K562 (cell line): ENCODE measurements around the gene ASB15. TPM values are rescaled to one million over a fixed set of nuclear protein-coding genes. Genes with fewer than 3 reads are reported as not detected.

ENCODE experiments used
- ATAC-seq: fragments of 200-7000 bp; cut with Tn5 transposase; 3 replicates; pipeline ENCODE4 v1.9.1; 2020; ENCODE audit warnings: moderate library complexity
- BruUV-seq: library from RNA; stranded (reverse); fragments of 400-500 nt; replicated peaks from 2 replicates; lab custom pipeline; 2021; lab: Mats Ljungman, UMichigan
- CTCF ChIA-PET: fragments of 300-600 bp; formaldehyde crosslinking; extraction: SDS; loops from one replicate; lab custom pipeline; 2021; ENCODE audit warnings: low intra/inter-chr PET ratio; lab: Yijun Ruan, JAX
- POLR2A ChIA-PET: fragments of 300-600, 350-650 bp; sonication (Branson Sonifier 250); formaldehyde crosslinking; extraction: SDS; loops from one replicate; lab custom pipeline; 2021; ENCODE audit warnings: antibody characterized with exemption, inconsistent platforms; lab: Yijun Ruan, JAX
- DNase-seq, 4 experiments: peaks; one replicate each; pipeline versions ENCODE4 v3.0.0 to v3.0.0-alpha.2; 2011 to 2018; ENCODE audit warnings: low spot score in 3 of 4, mixed read lengths in 3 of 4; ENCODE audit errors: extremely low read depth in 1 of 4
- FAIRE-seq: peaks from 2 replicates; lab custom pipeline; 2011; peaks lifted over from hg19 to GRCh38; lab: Jason Lieb, UNC
- H2AFZ ChIP-seq: 2 replicates; pipeline ENCODE4 v1.6.0; 2011; ENCODE audit warnings: low read depth, low read length, control low read depth, inconsistent platforms
- H3K27ac ChIP-seq: fragments of 200-600 bp; 3 replicates; pipeline ENCODE4 v1.8.0; 2011; ENCODE audit warnings: low read depth, mild to moderate bottlenecking, control low read depth, inconsistent platforms, low read length, moderate library complexity, mixed read lengths; ENCODE audit errors: extremely low read depth
- H3K27me3 ChIP-seq, 2 experiments: fragments of 300-600 bp in 1 of 2; 2 replicates in 1 of 2; 3 replicates in 1 of 2; pipeline versions ENCODE4 v1.6.0 to v1.8.0; 2011; ENCODE audit warnings: inconsistent platforms in 2 of 2, low read length in 2 of 2, mild to moderate bottlenecking in 1 of 2, mixed read lengths in 1 of 2, moderate library complexity in 1 of 2; ENCODE audit not compliant: control insufficient read depth in 2 of 2, insufficient read depth in 2 of 2
- H3K36me3 ChIP-seq: fragments of 300-600 bp; 3 replicates; pipeline ENCODE4 v1.8.0; 2011; ENCODE audit warnings: mild to moderate bottlenecking, low read length, inconsistent platforms; ENCODE audit not compliant: control insufficient read depth, insufficient read depth
- H3K4me1 ChIP-seq, 2 experiments: fragments of 200-600 bp in 1 of 2; replicated peaks in 1 of 2; 2 replicates in 1 of 2; 3 replicates in 1 of 2; pipeline versions ENCODE4 v1.5.1 to v1.8.0; 2011; ENCODE audit warnings: inconsistent platforms in 2 of 2, low read length in 2 of 2, mild to moderate bottlenecking in 1 of 2, mixed read lengths in 1 of 2, moderate library complexity in 1 of 2; ENCODE audit not compliant: control insufficient read depth in 2 of 2, insufficient read depth in 2 of 2
- H3K4me2 ChIP-seq: 2 replicates; pipeline ENCODE4 v1.6.1; 2011; ENCODE audit warnings: low read length, control low read depth, inconsistent platforms, mixed read lengths; ENCODE audit not compliant: insufficient read depth
- H3K4me3 ChIP-seq: fragments of 200-600 bp; sonication (generic), shearing (Covaris generic); 2 replicates; pipeline ENCODE4 v1.5.1; 2016; ENCODE audit warnings: control low read depth, inconsistent platforms
- H3K79me2 ChIP-seq: fragments of 200-600 bp; 3 replicates; pipeline ENCODE4 v1.8.0; 2011; ENCODE audit warnings: low read length, inconsistent platforms; ENCODE audit not compliant: control insufficient read depth, insufficient read depth
- H3K9ac ChIP-seq, 2 experiments: 2 replicates each; pipeline versions ENCODE4 v1.6.0 to v1.6.1; 2011; ENCODE audit warnings: low read depth in 2 of 2, low read length in 2 of 2, control low read depth in 1 of 2, inconsistent platforms in 1 of 2, mild to moderate bottlenecking in 1 of 2, mixed read lengths in 1 of 2; ENCODE audit not compliant: insufficient read depth in 1 of 2
- H3K9me1 ChIP-seq: one replicate; pipeline ENCODE4 v1.6.0; 2011; ENCODE audit warnings: inconsistent platforms, mild to moderate bottlenecking, low read length, moderate library complexity; ENCODE audit not compliant: control insufficient read depth, insufficient read depth
- H3K9me3 ChIP-seq: replicated peaks from 2 replicates; pipeline ENCODE4 v1.5.1; 2011; ENCODE audit warnings: low read depth, low read length, inconsistent platforms; ENCODE audit not compliant: control insufficient read depth, insufficient read depth
- H4K20me1 ChIP-seq: replicated peaks from 2 replicates; pipeline ENCODE4 v1.6.1; 2011; ENCODE audit warnings: low read length, inconsistent platforms, mixed read lengths; ENCODE audit not compliant: control insufficient read depth, insufficient read depth
- C11orf30 ChIP-seq: fragments of 450-650 bp; IDR thresholded peaks from 2 replicates; pipeline ENCODE4 v1.6.1; 2016; ENCODE audit warnings: low read depth, mild to moderate bottlenecking
- CREB1 ChIP-seq, 2 experiments: sonication (generic) in 1 of 2; formaldehyde crosslinking in 1 of 2; IDR thresholded peaks; 2 replicates each; pipeline versions ENCODE4 v1.6.1 to v1.8.0; 2012 to 2022; ENCODE audit warnings: inconsistent platforms in 1 of 2, mild to moderate bottlenecking in 1 of 2, missing genetic modification reagents in 1 of 2, moderate library complexity in 1 of 2
- MTA3 ChIP-seq: fragments of 450-650 bp; formaldehyde crosslinking; IDR thresholded peaks from 2 replicates; pipeline ENCODE4 v1.6.1; 2017; ENCODE audit warnings: mild to moderate bottlenecking, borderline replicate concordance
- NFIX ChIP-seq: fragments of 250-450 bp; sonication (Bioruptor Pico); IDR thresholded peaks from 2 replicates; pipeline ENCODE4 v1.4.0; 2020; ENCODE audit warnings: low read depth, mild to moderate bottlenecking, moderate library complexity
- PHTF2 ChIP-seq: fragments of 250-450 bp; sonication (Bioruptor Pico); IDR thresholded peaks from 2 replicates; pipeline ENCODE4 v1.5.0; 2021; ENCODE audit warnings: mild to moderate bottlenecking
- PTTG1 ChIP-seq: fragments of 450-650 bp; IDR thresholded peaks from 2 replicates; pipeline ENCODE4 v1.6.1; 2016; ENCODE audit warnings: low read depth, mild to moderate bottlenecking, missing genetic modification characterization, missing compliant biosample characterization
- SAP30 ChIP-seq: fragments of 200-600 bp; sonication (generic); IDR thresholded peaks from 2 replicates; pipeline ENCODE4 v1.6.1; 2012; ENCODE audit warnings: borderline replicate concordance, low read depth, mild to moderate bottlenecking, moderate library complexity, low read length, control low read depth, inconsistent platforms; ENCODE audit not compliant: insufficient read depth, poor library complexity, severe bottlenecking
- SMAD1 ChIP-seq: fragments of 150-350 bp; IDR thresholded peaks from 2 replicates; pipeline ENCODE4 v1.6.1; 2014; ENCODE audit warnings: low read length, low read depth; ENCODE audit not compliant: partially characterized antibody
- TAF7 ChIP-seq: fragments of 450-650 bp; IDR thresholded peaks from 2 replicates; pipeline ENCODE4 v1.6.1; 2016; ENCODE audit warnings: missing genetic modification characterization, missing compliant biosample characterization
- TAF9B ChIP-seq: fragments of 450-650 bp; IDR thresholded peaks from 2 replicates; pipeline ENCODE4 v1.6.1; 2018; ENCODE audit warnings: mild to moderate bottlenecking; ENCODE audit not compliant: partially characterized antibody
- TBP ChIP-seq: optimal IDR thresholded peaks from 2 replicates; pipeline ENCODE3; 2011; ENCODE audit warnings: low read depth, low read length, improper control_type of control experiment
- TEAD1 ChIP-seq, 2 experiments: fragments of 450-650 bp in 1 of 2; sonication (generic) in 1 of 2; formaldehyde crosslinking; IDR thresholded peaks; 2 replicates each; pipeline versions ENCODE4 v1.4.0 to v1.8.0; 2020 to 2022; ENCODE audit warnings: mild to moderate bottlenecking in 2 of 2, missing genetic modification reagents in 1 of 2
- YY1 ChIP-seq, 3 experiments: IDR thresholded peaks; 2 replicates each; pipeline ENCODE4 v1.6.1; 2011; ENCODE audit warnings: low read length in 2 of 3, mild to moderate bottlenecking in 2 of 3, moderate library complexity in 2 of 3, borderline replicate concordance in 1 of 3, control low read depth in 1 of 3, low read depth in 1 of 3; ENCODE audit not compliant: insufficient read depth in 3 of 3, insufficient replicate concordance in 2 of 3, control insufficient read depth in 1 of 3, insufficient read length in 1 of 3; ENCODE audit errors: extremely low read depth in 1 of 3
- ZNF197 ChIP-seq: fragments of 200-800 bp; sonication (Bioruptor generic); IDR thresholded peaks from 2 replicates; pipeline ENCODE4 v1.6.1; 2016; ENCODE audit warnings: low read depth, missing genetic modification characterization, missing compliant biosample characterization
- ZNF280A ChIP-seq: fragments of 450-650 bp; IDR thresholded peaks from 2 replicates; pipeline ENCODE4 v1.6.1; 2018; ENCODE audit warnings: mild to moderate bottlenecking, low read depth; ENCODE audit not compliant: partially characterized antibody
- ZSCAN29 ChIP-seq: fragments of 450-650 bp; IDR thresholded peaks from 2 replicates; pipeline ENCODE4 v1.6.1; 2017
- WGBS: fragments of 100-300 bp; shearing (Covaris generic); methylation state at CpG from one replicate; pipeline ENCODE4 v1.1.6; 2016; ENCODE audit warnings: low coverage, mixed read lengths; ENCODE audit not compliant: insufficient coverage; ENCODE audit errors: missing lambda C conversion rate; 5-methylcytosine and 5-hydroxymethylcytosine counted together
- in situ Hi-C: fragments of 300-500 bp; cut with MboI; formaldehyde crosslinking; loops from 4 replicates; pipeline ENCODE4 v1.15.0; 2018; ENCODE audit warnings: inconsistent platforms, mixed read lengths
- intact Hi-C: fragments of 100-400 bp; cut with micrococcal nuclease; formaldehyde crosslinking; loops from 2 replicates; pipeline ENCODE4 v1.14.2; 2022
- polyA plus RNA-seq, 8 experiments: library from polyadenylated mRNA; depleted of rRNA in 4 of 8; stranded (reverse) in 5 of 8; unstranded in 3 of 8; fragments of >200 nt; fragmentation: Nextera tagmentation in 2 of 8; fragmentation: Illumina TruSeq in 1 of 8; extraction: Ambion mirVana in 2 of 8; extraction: Trizol in 1 of 8; gene quantifications; 2 replicates each; pipeline versions ENCODE4 v1.2.1 to v1.2.3, GENCODE V29; 2011 to 2014; ENCODE audit warnings: inconsistent platforms in 1 of 8, missing spikeins in 1 of 8
- total RNA-seq, 7 experiments: library from RNA; depleted of rRNA in 6 of 7; stranded (reverse); fragments of >200 nt in 6 of 7; fragmentation: Illumina TruSeq in 2 of 7; extraction: Trizol in 2 of 7; gene quantifications; 2 replicates each; pipeline versions ENCODE4 v1.2.1 to v1.2.3, GENCODE V29; 2011 to 2021; ENCODE audit warnings: low replicate concordance in 1 of 7
- TF ChIP-seq, protein P1 (sequence below): fragments of 250-450 bp; sonication (Bioruptor Pico); IDR thresholded peaks from 2 replicates; pipeline ENCODE4 v1.5.0; 2020; ENCODE audit warnings: mild to moderate bottlenecking

ASB15 gene
- total and polyA plus RNA-seq, 9 of the 15 experiments (the other 6 are each of a cell fraction or from before 2014, with no cell fraction given), result 0.03 to 0.14 (median 0.04) TPM; not detected in 3

DNA sequence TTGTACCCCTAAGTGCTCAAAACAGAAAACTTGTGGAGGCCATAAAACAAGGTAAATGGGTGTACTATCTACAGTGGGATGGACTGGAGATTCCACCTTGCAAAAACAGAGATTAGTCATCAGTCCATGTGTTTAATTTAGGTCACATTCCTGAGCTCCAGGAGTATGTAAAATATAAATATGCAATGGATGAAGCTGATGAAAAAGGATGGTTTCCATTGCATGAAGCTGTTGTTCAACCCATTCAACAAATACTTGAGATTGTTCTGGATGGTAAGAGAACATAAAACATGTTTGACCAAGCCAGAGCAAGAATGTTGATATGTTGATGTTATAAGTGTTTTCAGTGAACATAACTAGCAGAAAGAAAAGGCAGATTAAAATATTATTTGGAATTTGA is 14.6 kb downstream of the ASB15 start (continued):
- TF ChIP-seq PTTG1 (no peak), CREB1 (IDR thresholded peaks at IDR 0.05) (no peak), CREB1 (CRISPR knock-in tag; IDR thresholded peaks at IDR 0.05) (no peak), SAP30 (no peak), SMAD1 (no peak), TAF7 (tag) (no peak), ZSCAN29 (no peak), ZNF280A (no peak), ZNF197 (CRISPR knock-in tag) (no peak)

- FAIRE-seq (no peak), DNase-seq (no peak), ATAC-seq (no peak)
- ChIA-PET POLR2A (interaction anchor here (0.6 to 0.8 kb wide), 2 partner anchors 29 to 742 kb away, joined by 3 read pairs; no protein-coding TSS in a partner anchor), CTCF (no interaction called here)
- no TSS peak for BruUV-seq
- Histone ChIP-seq H3K4me3 (no peak overlapping the region), H4K20me1 (no peaks in the 10 kb centered on the region), H3K9ac (no peak overlapping the region), H3K9me1 (no peaks in the 10 kb centered on the region), H3K4me1 (peaks cover 0 to 6% of the 10 kb centered on the region in 2 experiments; a peak in 2 of 5 replicates), H3K36me3 (no peaks in the 10 kb centered on the region), H3K79me2 (no peaks in the 10 kb centered on the region), H2AFZ (no peak overlapping the region), H3K27me3 (peaks cover 0 to 4% of the 10 kb centered on the region in 2 experiments; a peak in 2 of 5 replicates), H3K4me2 (no peak overlapping the region), H3K27ac (no peak overlapping the region), H3K9me3 (no peaks in the 10 kb centered on the region)
- TF ChIP-seq C11orf30 (peak; percentile 42; the same call in 1 of the 2 replicates), ZNF197 (CRISPR knock-in tag) (0 out of 2 replicates have a peak, but pooled peaks have one; percentile 33), TAF9B (no peak), MTA3 (no peak), NFIX (CRISPR knock-in tag) (no peak), YY1 (IDR thresholded peaks at IDR 0.05; ENCODE audit: borderline replicate concordance in 1 of 3, control insufficient read depth in 1 of 3, extremely low read depth in 1 of 3, insufficient read depth in 3 of 3, insufficient read length in 1 of 3, insufficient replicate concordance in 2 of 3, low read depth in 1 of 3, low read length in 2 of 3) (no peak), TBP (no peak), PHTF2 (no peak), TEAD1 (CRISPR knock-in tag; IDR thresholded peaks at IDR 0.05) (no peak)
- TF ChIP-seq, protein P1, sequence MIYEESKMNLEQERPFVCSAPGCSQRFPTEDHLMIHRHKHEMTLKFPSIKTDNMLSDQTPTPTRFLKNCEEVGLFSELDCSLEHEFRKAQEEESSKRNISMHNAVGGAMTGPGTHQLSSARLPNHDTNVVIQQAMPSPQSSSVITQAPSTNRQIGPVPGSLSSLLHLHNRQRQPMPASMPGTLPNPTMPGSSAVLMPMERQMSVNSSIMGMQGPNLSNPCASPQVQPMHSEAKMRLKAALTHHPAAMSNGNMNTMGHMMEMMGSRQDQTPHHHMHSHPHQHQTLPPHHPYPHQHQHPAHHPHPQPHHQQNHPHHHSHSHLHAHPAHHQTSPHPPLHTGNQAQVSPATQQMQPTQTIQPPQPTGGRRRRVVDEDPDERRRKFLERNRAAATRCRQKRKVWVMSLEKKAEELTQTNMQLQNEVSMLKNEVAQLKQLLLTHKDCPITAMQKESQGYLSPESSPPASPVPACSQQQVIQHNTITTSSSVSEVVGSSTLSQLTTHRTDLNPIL (CRISPR knock-in tag), result 0 out of 2 replicates have a peak, but pooled peaks have one; percentile 29
- intact Hi-C loops, result loop anchor here (5.0 kb wide), 1 partner anchor 84 kb away; no protein-coding TSS in a partner anchor
- in situ Hi-C loops, result no loop called here
- WGBS, result 40% methylated on average over 4 of the region's 4 CpGs
These were observed 20.1 kb downstream of the ASB15 start for GRCh38 chr7:123621707-123622106.
